ACHN (cell line): ENCODE results near the gene SCYGR6.
A peak's percentile ranks its signal among the peaks of the same experiment; 100 is the strongest.
"Not testable (repeated sequence)": the region's sequence is repeated elsewhere in the genome, so short reads cannot be mapped to it uniquely, and the experiment has no call there.

ENCODE experiments used
- DNase-seq: peaks from one replicate; pipeline ENCODE4 v3.0.0-alpha.2; 2015
- in situ Hi-C: cut with HindIII; loops from 2 replicates; pipeline ENCODE4 v1.10.0; 2017; ENCODE audit warnings: low sequenced_read_pairs, low pct_ligation_motif_present, low pct_unique_long_range_greater_than_20kb

Gene SCYGR6

GRCh38 chr2:227724394-227725039 lies at the start of gene SCYGR6:
TSS of gene SCYGR6 (minus strand) at chr2:227724757. CDS start at chr2:227724757, 0 bp downstream.
- DNase-seq = no peak
- in situ Hi-C loops = no loop called here

GRCh38 chr2:227774011-227774624 lies 49.6 kb upstream of the SCYGR6 start:
- in situ Hi-C loops = no loop called here
- peak; percentile 60 for DNase-seq

GRCh38 chr2:227772932-227773331 lies 48.4 kb upstream of the SCYGR6 start:
- DNase-seq = no peak
- in situ Hi-C loops = no loop called here

- in situ Hi-C loops = no loop called here
- DNase-seq = no peak
Measured at GRCh38 chr2:227772197-227772661, 47.7 kb upstream of the SCYGR6 start.

- in situ Hi-C loops = no loop called here
- no peak for DNase-seq
Measured at GRCh38 chr2:227767830-227768229, 43.3 kb upstream of the SCYGR6 start.

GRCh38 chr2:227766373-227766883 lies 41.9 kb upstream of the SCYGR6 start:
- in situ Hi-C loops = no loop called here
- DNase-seq = peak; percentile 88

- in situ Hi-C loops = no loop called here
- no peak for DNase-seq
Measured at GRCh38 chr2:227765788-227766372, 41.3 kb upstream of the SCYGR6 start.

GRCh38 chr2:227761740-227762476 lies 37.4 kb upstream of the SCYGR6 start:
- in situ Hi-C loops = no loop called here

GRCh38 chr2:227759411-227760118 lies 35.0 kb upstream of the SCYGR6 start:
- in situ Hi-C loops = no loop called here
- DNase-seq = peak; percentile 90

More at GRCh38 chr2:227761740-227762476, 37.4 kb upstream of the SCYGR6 start:
- DNase-seq = peak; percentile 79

- DNase-seq, in situ Hi-C loops: not testable (repeated sequence)
Measured at GRCh38 chr2:227756261-227756660, 31.7 kb upstream of the SCYGR6 start.

- peak; percentile 23 for DNase-seq
- in situ Hi-C loops = no loop called here
Measured at GRCh38 chr2:227748079-227748478, 23.5 kb upstream of the SCYGR6 start.

- in situ Hi-C loops = no loop called here
- DNase-seq = no peak
Measured at GRCh38 chr2:227745594-227745993, 21.0 kb upstream of the SCYGR6 start, which contains the start of gene SCYGR8. TSS of gene SCYGR8 (plus strand) at chr2:227745894. CDS start at chr2:227745894, 0 bp downstream.

- peak; percentile 48 for DNase-seq
- in situ Hi-C loops = not testable (repeated sequence)
Measured at GRCh38 chr2:227740705-227741104, 16.1 kb upstream of the SCYGR6 start.

- DNase-seq = no peak
- in situ Hi-C loops = no loop called here
Measured at GRCh38 chr2:227739351-227739750, 14.8 kb upstream of the SCYGR6 start.

- in situ Hi-C loops = no loop called here
- no peak for DNase-seq
Measured at GRCh38 chr2:227728035-227728434, 3.5 kb upstream of the SCYGR6 start, which contains the start of gene SCYGR7. TSS of gene SCYGR7 (plus strand) at chr2:227728335. CDS start at chr2:227728335, 0 bp downstream.

GRCh38 chr2:227722821-227723220 lies 1.7 kb downstream of the SCYGR6 start:
- in situ Hi-C loops, DNase-seq: not testable (repeated sequence)

GRCh38 chr2:227720680-227721079 lies 3.9 kb downstream of the SCYGR6 start:
- DNase-seq = no peak

GRCh38 chr2:227719641-227720040 lies 4.9 kb downstream of the SCYGR6 start:
- DNase-seq = no peak
- in situ Hi-C loops = no loop called here

More at GRCh38 chr2:227720680-227721079, 3.9 kb downstream of the SCYGR6 start:
- in situ Hi-C loops = no loop called here
